NCI-H524 treated with DMSO at 0.1 percent for 48 hours (cell line): ENCODE measurements around the gene OGN.

Experiments
- DNase-seq: peaks from one replicate; lab custom pipeline; 2025; lab: John Stamatoyannopoulos, UW

Gene OGN

GRCh38 chr9:92402826-92403745 is 1.3 kb downstream of the OGN start:
- no peak for DNase-seq

GRCh38 chr9:92402360-92402759 is 2.0 kb downstream of the OGN start:
- no peak for DNase-seq

- DNase-seq = no peak
Observed at GRCh38 chr9:92397853-92398252, 6.5 kb downstream of the OGN start.

- DNase-seq = no peak
Observed at GRCh38 chr9:92395617-92396016, 8.8 kb downstream of the OGN start.

- no peak for DNase-seq
Observed at GRCh38 chr9:92393686-92394085, 10.7 kb downstream of the OGN start.

- DNase-seq = no peak
Observed at GRCh38 chr9:92392690-92393089, 11.7 kb downstream of the OGN start.

GRCh38 chr9:92385953-92386352 is 18.4 kb downstream of the OGN start:
- no peak for DNase-seq

- no peak for DNase-seq
Observed at GRCh38 chr9:92385477-92385876, 18.9 kb downstream of the OGN start.

GRCh38 chr9:92385001-92385400 is 19.4 kb downstream of the OGN start:
- DNase-seq = no peak

GRCh38 chr9:92384375-92384774 is 20.0 kb downstream of the OGN start:
- DNase-seq = no peak

- DNase-seq = no peak
Observed at GRCh38 chr9:92381775-92382174, 22.6 kb downstream of the OGN start.

- no peak for DNase-seq
Observed at GRCh38 chr9:92380603-92381002, 23.8 kb downstream of the OGN start.

GRCh38 chr9:92378865-92379560 is 25.4 kb downstream of the OGN start:
- no peak for DNase-seq

- no peak for DNase-seq
Observed at GRCh38 chr9:92377876-92378275, 26.5 kb downstream of the OGN start.

- no peak for DNase-seq
Observed at GRCh38 chr9:92373167-92373566, 31.2 kb downstream of the OGN start.

GRCh38 chr9:92369075-92369474 is 35.3 kb downstream of the OGN start:
- no peak for DNase-seq

GRCh38 chr9:92360083-92360482 is 44.3 kb downstream of the OGN start:
- DNase-seq = no peak

GRCh38 chr9:92359394-92359995 is 44.9 kb downstream of the OGN start:
- no peak for DNase-seq

- no peak for DNase-seq
Observed at GRCh38 chr9:92353051-92353450, 51.3 kb downstream of the OGN start.

- no peak for DNase-seq
Observed at GRCh38 chr9:92350740-92351133, 53.6 kb downstream of the OGN start.

GRCh38 chr9:92349771-92350739 is 54.3 kb downstream of the OGN start:
- no peak for DNase-seq

- DNase-seq = no peak
Observed at GRCh38 chr9:92345582-92345981, 58.8 kb downstream of the OGN start.
